H9 (cell line): ENCODE data around the gene WHRN. TPM values are rescaled to one million over a fixed set of nuclear protein-coding genes. Genes with fewer than 3 reads are reported as not detected.

Source experiments
- DNase-seq: peaks from one replicate; pipeline ENCODE4 v3.0.0-alpha.2; 2017
- H2AFZ ChIP-seq: one replicate; pipeline ENCODE4 v1.6.1; 2013; ENCODE audit warnings: mild to moderate bottlenecking, low read length, control low read depth, moderate library complexity
- H2AK5ac ChIP-seq: 2 replicates; pipeline ENCODE4 v1.6.1; 2013; ENCODE audit warnings: low read length, control low read depth, mixed read lengths; ENCODE audit not compliant: insufficient read length
- H2BK120ac ChIP-seq: one replicate; pipeline ENCODE4 v1.6.1; 2013; ENCODE audit warnings: low read depth, mild to moderate bottlenecking, low read length, control low read depth, inconsistent platforms; ENCODE audit not compliant: poor library complexity, severe bottlenecking
- H2BK12ac ChIP-seq: 2 replicates; pipeline ENCODE4 v1.6.1; 2013; ENCODE audit warnings: low read length, control low read depth, mixed read lengths, low read depth; ENCODE audit not compliant: insufficient read length
- H2BK15ac ChIP-seq: 2 replicates; pipeline ENCODE4 v1.6.1; 2013; ENCODE audit warnings: low read depth, low read length, control low read depth
- H2BK20ac ChIP-seq: one replicate; pipeline ENCODE4 v1.6.1; 2013; ENCODE audit warnings: low read depth, mild to moderate bottlenecking, low read length, control low read depth, inconsistent platforms; ENCODE audit not compliant: poor library complexity, severe bottlenecking
- H2BK5ac ChIP-seq: 2 replicates; pipeline ENCODE4 v1.6.1; 2013; ENCODE audit warnings: low read length, control low read depth, mixed read lengths; ENCODE audit not compliant: insufficient read length
- H3K14ac ChIP-seq: 2 replicates; pipeline ENCODE4 v1.6.1; 2013; ENCODE audit warnings: low read length, control low read depth; ENCODE audit not compliant: insufficient read depth
- H3K18ac ChIP-seq: 2 replicates; pipeline ENCODE4 v1.6.1; 2013; ENCODE audit warnings: low read depth, mild to moderate bottlenecking, mixed read lengths, low read length, control low read depth; ENCODE audit not compliant: insufficient read length
- H3K23ac ChIP-seq: 2 replicates; pipeline ENCODE4 v1.6.1; 2013; ENCODE audit warnings: low read length, control low read depth, mixed read lengths, low read depth; ENCODE audit not compliant: insufficient read length
- H3K23me2 ChIP-seq: 2 replicates; pipeline ENCODE4 v1.6.1; 2013; ENCODE audit warnings: low read depth, mild to moderate bottlenecking, mixed read lengths, low read length, control low read depth; ENCODE audit not compliant: insufficient read length, poor library complexity, severe bottlenecking
- H3K27ac ChIP-seq: 2 replicates; pipeline ENCODE4 v1.5.1; 2013; ENCODE audit warnings: low read length, control low read depth, mixed read lengths, low read depth; ENCODE audit not compliant: insufficient read length
- H3K27me3 ChIP-seq: 2 replicates; pipeline ENCODE4 v1.6.1; 2013; ENCODE audit warnings: low read length, control low read depth, inconsistent platforms; ENCODE audit not compliant: insufficient read depth
- H3K4ac ChIP-seq: 2 replicates; pipeline ENCODE4 v1.6.1; 2013; ENCODE audit warnings: low read depth, mild to moderate bottlenecking, control low read depth, inconsistent platforms, low read length, moderate library complexity
- H3K4me1 ChIP-seq: 2 replicates; pipeline ENCODE4 v1.6.1; 2013; ENCODE audit warnings: low read length, control low read depth, inconsistent platforms; ENCODE audit not compliant: insufficient read depth
- H3K4me2 ChIP-seq: 2 replicates; pipeline ENCODE4 v1.6.1; 2013; ENCODE audit warnings: low read length, control low read depth, mixed read lengths; ENCODE audit not compliant: insufficient read length, insufficient read depth
- H3K56ac ChIP-seq: 2 replicates; pipeline ENCODE4 v1.6.1; 2013; ENCODE audit warnings: low read depth, mild to moderate bottlenecking, mixed read lengths, low read length, control low read depth; ENCODE audit not compliant: insufficient read length
- H3K79me1 ChIP-seq: 2 replicates; pipeline ENCODE4 v1.6.1; 2013; ENCODE audit warnings: low read depth, mild to moderate bottlenecking, moderate library complexity, low read length, control low read depth, inconsistent platforms; ENCODE audit not compliant: insufficient read depth, poor library complexity, severe bottlenecking
- H3K79me2 ChIP-seq: 2 replicates; pipeline ENCODE4 v1.6.1; 2013; ENCODE audit warnings: low read length, control low read depth, inconsistent platforms; ENCODE audit not compliant: insufficient read depth
- H3K9ac ChIP-seq: 2 replicates; pipeline ENCODE4 v1.6.1; 2013; ENCODE audit warnings: low read length, control low read depth, mixed read lengths; ENCODE audit not compliant: insufficient read length; ENCODE audit errors: extremely low read depth
- H3K9me3 ChIP-seq: one replicate; pipeline ENCODE4 v1.6.1; 2013; ENCODE audit warnings: low read depth, low read length, inconsistent platforms; ENCODE audit not compliant: control insufficient read depth
- H3T11ph ChIP-seq: one replicate; pipeline ENCODE4 v1.6.1; 2013; ENCODE audit warnings: mild to moderate bottlenecking, low read length, control low read depth, inconsistent platforms
- H4K20me1 ChIP-seq: one replicate; pipeline ENCODE4 v1.6.1; 2013; ENCODE audit not compliant: control insufficient read depth, insufficient read length, insufficient read depth
- H4K5ac ChIP-seq: 2 replicates; pipeline ENCODE4 v1.6.1; 2013; ENCODE audit warnings: low read depth, mild to moderate bottlenecking, mixed read lengths, low read length, control low read depth; ENCODE audit not compliant: insufficient read length
- H4K8ac ChIP-seq: replicated peaks from 2 replicates; pipeline ENCODE4 v1.6.1; 2013; ENCODE audit warnings: low read length, control low read depth, mixed read lengths, low read depth; ENCODE audit not compliant: insufficient read length
- H4K91ac ChIP-seq: 2 replicates; pipeline ENCODE4 v1.6.1; 2013; ENCODE audit warnings: low read depth, mild to moderate bottlenecking, moderate library complexity, mixed read lengths, low read length, control low read depth; ENCODE audit not compliant: insufficient read length
- H3K27ac Mint-ChIP-seq, 3 experiments: 2 replicates in 2 of 3; 3 replicates in 1 of 3; pipeline ENCODE4 v1.8.0; 2020 to 2021; ENCODE audit warnings: mixed read lengths in 3 of 3, mild to moderate bottlenecking in 1 of 3, moderate library complexity in 1 of 3
- H3K27me3 Mint-ChIP-seq: 2 replicates; pipeline ENCODE4 v1.8.0; 2021; ENCODE audit warnings: low read depth, mild to moderate bottlenecking, moderate library complexity, mixed read lengths
- H3K36me3 Mint-ChIP-seq, 3 experiments: 2 replicates in 2 of 3; 3 replicates in 1 of 3; pipeline ENCODE4 v1.8.0; 2020 to 2021; ENCODE audit warnings: low read depth in 3 of 3, mixed read lengths in 3 of 3; ENCODE audit not compliant: insufficient read depth in 1 of 3
- H3K4me1 Mint-ChIP-seq, 2 experiments: 2 replicates each; pipeline ENCODE4 v1.8.0; 2020; ENCODE audit warnings: mixed read lengths in 2 of 2
- H3K4me3 Mint-ChIP-seq, 2 experiments: 2 replicates in 1 of 2; 3 replicates in 1 of 2; pipeline ENCODE4 v1.8.0; 2020 to 2021; ENCODE audit warnings: mild to moderate bottlenecking in 2 of 2, mixed read lengths in 2 of 2, moderate library complexity in 1 of 2
- H3K9me3 Mint-ChIP-seq, 2 experiments: 2 replicates in 1 of 2; 3 replicates in 1 of 2; pipeline ENCODE4 v1.8.0; 2020; ENCODE audit warnings: mild to moderate bottlenecking in 2 of 2, mixed read lengths in 2 of 2, moderate library complexity in 1 of 2
- WGBS: extraction: QIAGEN DNeasy Blood & Tissue Kit; methylation state at CpG from one replicate; pipeline ENCODE4 v1.1.7; 2013; ENCODE audit warnings: missing lambda C conversion rate, low lambda C conversion rate, mixed read lengths; ENCODE audit not compliant: insufficient read length; ENCODE audit errors: extremely low coverage; 5-methylcytosine and 5-hydroxymethylcytosine counted together
- total RNA-seq: library from RNA; stranded (reverse); gene quantifications from 2 replicates; pipeline ENCODE4 v1.2.1, GENCODE V29; 2021
- TF ChIP-seq, protein P1 (sequence below): fragments of 200-600 bp; sonication (generic); conservative IDR thresholded peaks from 3 replicates; pipeline ENCODE4 v1.8.0; 2021; ENCODE audit warnings: antibody characterized with exemption, mild to moderate bottlenecking

Gene WHRN
- total RNA-seq, 1 experiment from 2014 or later: 2.2 TPM

DNA sequence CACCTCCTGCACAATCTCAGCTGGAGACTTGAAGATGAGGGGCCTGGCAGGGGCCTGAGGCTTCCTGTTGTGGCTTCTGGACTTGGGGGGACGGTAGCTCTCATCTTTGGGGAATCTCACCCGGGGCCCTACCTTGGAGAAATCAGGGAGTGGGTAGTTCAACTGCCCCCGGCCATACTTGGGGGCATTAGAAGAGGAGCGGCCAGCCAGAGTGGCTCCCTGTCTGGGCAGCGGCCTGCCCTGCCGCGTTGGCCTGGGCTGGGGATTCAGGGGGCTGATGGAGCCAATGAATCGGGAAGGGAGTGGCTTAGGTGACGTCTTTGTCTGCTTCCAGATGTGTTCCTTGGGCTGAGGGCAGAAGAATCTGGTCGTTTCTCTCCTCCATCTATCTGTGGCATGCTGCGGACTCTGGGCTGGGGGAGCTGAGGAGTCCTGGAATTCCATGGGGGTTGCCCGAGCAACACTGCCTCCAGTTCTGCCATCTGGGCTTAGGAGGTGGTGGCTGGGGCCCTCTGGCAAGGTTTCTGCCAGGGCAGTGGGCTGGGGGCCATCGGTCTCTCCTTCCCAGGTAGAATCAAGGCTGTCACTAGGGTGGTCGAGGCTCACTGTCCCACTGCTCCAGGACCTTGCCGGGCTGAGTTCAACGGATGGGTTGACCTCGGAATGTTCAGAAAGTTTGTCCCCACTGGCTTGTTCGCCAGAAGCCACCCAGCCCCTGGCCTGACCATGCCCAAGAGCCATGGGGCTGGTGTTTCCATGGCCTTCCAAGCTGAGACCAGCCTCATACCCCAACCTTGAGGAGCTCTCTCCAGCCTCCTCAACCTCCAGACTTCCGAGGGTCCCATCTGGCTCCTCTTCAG is 128.5 kb downstream of the WHRN start:
- Histone ChIP-seq H2BK120ac (no peak overlapping the region), H3K79me1 (no peaks in the 10 kb centered on the region), H3K4ac (no peak overlapping the region), H3T11ph (no peak overlapping the region), H3K4me1 (no peaks in the 10 kb centered on the region; the same call in 1 of the 2 replicates), H2BK15ac (no peak overlapping the region), H3K14ac (no peak overlapping the region), H3K4me2 (no peak overlapping the region), H3K27ac (no peak overlapping the region), H3K56ac (no peak overlapping the region), H3K23me2 (no peaks in the 10 kb centered on the region), H3K27me3 (no peaks in the 10 kb centered on the region), H3K9ac (no peak overlapping the region), H2BK12ac (no peak overlapping the region), H3K18ac (no peak overlapping the region), H2BK5ac (no peak overlapping the region), H2AFZ (no peak overlapping the region), H3K23ac (no peak overlapping the region), H3K9me3 (no peaks in the 10 kb centered on the region), H2AK5ac (no peak overlapping the region), H4K5ac (no peak overlapping the region), H3K79me2 (no peaks in the 10 kb centered on the region), H2BK20ac (no peak overlapping the region), H4K20me1 (no peaks in the 10 kb centered on the region), H4K91ac (no peak overlapping the region), H4K8ac (no peak overlapping the region)
- Mint-ChIP-seq H3K27me3 (no peaks in the 10 kb centered on the region), H3K4me1 (peaks cover 27 to 47% of the 10 kb centered on the region in 2 experiments), H3K36me3 (peaks cover 25 to 31% (median 28%) of the 10 kb centered on the region in 3 experiments; a peak in 6 of 7 replicates), H3K27ac (no peak overlapping the region; a peak in 1 of 7 replicates), H3K4me3 (no peak overlapping the region), H3K9me3 (no peaks in the 10 kb centered on the region)
- no CpG with 5 or more reads among the region's 19 CpGs for WGBS
- TF ChIP-seq, protein P1, sequence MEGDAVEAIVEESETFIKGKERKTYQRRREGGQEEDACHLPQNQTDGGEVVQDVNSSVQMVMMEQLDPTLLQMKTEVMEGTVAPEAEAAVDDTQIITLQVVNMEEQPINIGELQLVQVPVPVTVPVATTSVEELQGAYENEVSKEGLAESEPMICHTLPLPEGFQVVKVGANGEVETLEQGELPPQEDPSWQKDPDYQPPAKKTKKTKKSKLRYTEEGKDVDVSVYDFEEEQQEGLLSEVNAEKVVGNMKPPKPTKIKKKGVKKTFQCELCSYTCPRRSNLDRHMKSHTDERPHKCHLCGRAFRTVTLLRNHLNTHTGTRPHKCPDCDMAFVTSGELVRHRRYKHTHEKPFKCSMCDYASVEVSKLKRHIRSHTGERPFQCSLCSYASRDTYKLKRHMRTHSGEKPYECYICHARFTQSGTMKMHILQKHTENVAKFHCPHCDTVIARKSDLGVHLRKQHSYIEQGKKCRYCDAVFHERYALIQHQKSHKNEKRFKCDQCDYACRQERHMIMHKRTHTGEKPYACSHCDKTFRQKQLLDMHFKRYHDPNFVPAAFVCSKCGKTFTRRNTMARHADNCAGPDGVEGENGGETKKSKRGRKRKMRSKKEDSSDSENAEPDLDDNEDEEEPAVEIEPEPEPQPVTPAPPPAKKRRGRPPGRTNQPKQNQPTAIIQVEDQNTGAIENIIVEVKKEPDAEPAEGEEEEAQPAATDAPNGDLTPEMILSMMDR: no peak
- DNase-seq: no peak
